Urothelium cell line (cell line): ENCODE measurements around the gene ANO6.
"Not testable (repeated sequence)": the region's sequence is repeated elsewhere in the genome, so short reads cannot be mapped to it uniquely, and the experiment has no call there.

ENCODE experiments used
- DNase-seq: peaks from one replicate; pipeline ENCODE4 v3.0.0; 2011; ENCODE audit warnings: low spot score, mixed read lengths
- FAIRE-seq: peaks from 2 replicates; lab custom pipeline; 2011; peaks lifted over from hg19 to GRCh38; lab: Jason Lieb, UNC

Gene ANO6

DNA sequence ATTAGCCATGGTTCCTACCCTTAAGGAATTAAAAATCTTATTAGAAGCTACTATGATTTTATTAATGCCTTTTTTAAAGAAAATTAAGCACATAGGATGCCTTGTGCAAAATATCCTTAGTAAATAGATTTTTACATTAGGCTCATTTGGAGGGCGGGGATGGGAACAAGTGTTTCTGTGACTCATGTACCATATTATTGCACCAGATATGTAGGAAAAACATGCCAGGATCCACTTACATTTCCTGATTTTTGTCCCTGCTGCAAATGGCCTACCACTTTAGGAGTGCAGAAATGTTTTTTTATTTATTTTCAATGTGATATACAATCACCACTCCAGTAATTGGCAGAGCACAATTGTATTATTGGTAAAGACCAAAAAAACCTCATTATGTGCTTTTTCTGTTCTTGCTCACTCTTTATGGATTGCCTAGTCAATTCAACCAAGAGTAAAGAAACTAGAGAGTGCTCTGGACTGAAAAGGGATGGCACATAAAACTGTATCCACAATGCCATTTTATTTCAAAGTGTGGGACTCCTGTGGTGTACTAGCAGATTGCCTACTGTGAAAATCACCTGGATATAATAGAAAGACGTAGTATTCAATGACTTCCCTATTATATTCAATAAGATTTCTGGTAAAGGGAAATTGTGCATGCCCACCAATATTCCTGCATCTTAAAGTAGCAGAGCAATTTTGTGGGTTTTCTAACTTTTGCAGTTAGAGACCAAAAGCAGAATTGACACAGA is 86.9 kb downstream of the ANO6 start:
- FAIRE-seq (no peak), DNase-seq (no peak)

- FAIRE-seq: no peak
- DNase-seq: no peak
Observed at GRCh38 chr12:45303945-45304344, 88.0 kb downstream of the ANO6 start.

- FAIRE-seq (no peak), DNase-seq (no peak)
Observed at GRCh38 chr12:45304514-45305178, 88.8 kb downstream of the ANO6 start.

GRCh38 chr12:45305907-45306306 is 90.0 kb downstream of the ANO6 start:
- FAIRE-seq: no peak
- DNase-seq: no peak

- FAIRE-seq (no peak), DNase-seq (no peak)
Observed at GRCh38 chr12:45309836-45310626, 94.1 kb downstream of the ANO6 start.

GRCh38 chr12:45310627-45310968 is 94.7 kb downstream of the ANO6 start:
- FAIRE-seq: no peak
- no peak for DNase-seq

- FAIRE-seq (no peak), DNase-seq (no peak)
Observed at GRCh38 chr12:45312012-45312411, 96.1 kb downstream of the ANO6 start.

DNA sequence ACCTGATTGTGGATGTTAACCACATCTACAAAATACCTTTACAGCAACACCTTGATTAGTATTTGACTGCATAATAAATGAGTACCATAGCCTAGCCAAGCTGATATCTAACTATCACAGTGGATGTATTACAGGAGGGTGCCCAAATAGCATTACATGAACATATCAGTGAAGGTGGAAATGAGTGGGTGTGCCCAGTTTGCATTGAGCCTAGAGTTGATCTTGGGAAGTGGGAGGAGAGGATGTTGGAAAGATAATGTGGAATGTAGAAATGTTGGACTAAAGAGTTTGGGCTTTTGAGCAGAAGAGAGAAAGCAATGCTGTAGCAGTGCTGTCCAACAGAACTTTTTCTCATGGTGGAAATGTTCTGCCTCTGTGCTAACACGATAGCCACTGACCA is 98.9 kb downstream of the ANO6 start:
- DNase-seq: no peak
- no peak for FAIRE-seq

DNA sequence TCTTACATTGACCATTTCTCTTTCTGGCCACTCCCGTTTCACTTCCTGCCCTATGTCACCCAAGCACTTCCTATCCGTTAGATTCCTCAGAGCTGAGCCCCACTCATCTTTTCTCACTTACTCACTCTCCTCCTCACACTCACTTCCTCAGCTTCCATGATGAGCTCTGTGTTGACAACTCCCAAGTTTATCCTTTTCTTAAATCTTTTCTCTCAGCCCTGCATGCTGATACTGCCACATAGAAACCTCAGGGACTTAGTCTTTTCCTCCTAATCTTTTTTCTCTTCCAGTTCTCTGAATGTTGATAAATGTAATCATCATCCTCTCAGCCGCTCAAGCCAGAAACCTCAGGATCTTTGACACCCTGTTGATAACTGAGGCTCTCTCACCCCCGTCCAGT is 99.6 kb downstream of the ANO6 start:
- DNase-seq: no peak
- no peak for FAIRE-seq

DNA sequence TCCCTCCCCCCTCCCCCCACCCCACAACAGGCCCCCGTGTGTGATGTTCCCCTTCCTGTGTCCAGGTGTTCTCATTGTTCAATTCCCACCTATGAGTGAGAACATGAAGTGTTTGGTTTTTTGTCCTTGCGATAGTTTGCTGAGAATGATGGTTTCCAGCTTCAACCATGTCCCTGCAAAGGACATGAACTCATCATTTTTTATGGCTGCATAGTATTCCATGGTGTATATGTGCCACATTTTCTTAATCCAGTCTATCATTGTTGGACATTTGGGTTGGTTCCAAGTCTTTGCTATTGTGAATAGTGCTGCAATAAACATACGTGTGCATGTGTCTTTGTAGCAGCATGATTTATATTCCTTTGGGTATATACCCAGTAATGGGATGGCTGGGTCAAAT is 101.4 kb downstream of the ANO6 start:
- not testable (repeated sequence) for DNase-seq

GRCh38 chr12:45322810-45323209 is 106.9 kb downstream of the ANO6 start:
- FAIRE-seq (no peak), DNase-seq (no peak)

More for the DNA sequence above, 101.4 kb downstream of the ANO6 start:
- not testable (repeated sequence) for FAIRE-seq

GRCh38 chr12:45324391-45324790 is 108.5 kb downstream of the ANO6 start:
- DNase-seq (no peak), FAIRE-seq (no peak)

DNA sequence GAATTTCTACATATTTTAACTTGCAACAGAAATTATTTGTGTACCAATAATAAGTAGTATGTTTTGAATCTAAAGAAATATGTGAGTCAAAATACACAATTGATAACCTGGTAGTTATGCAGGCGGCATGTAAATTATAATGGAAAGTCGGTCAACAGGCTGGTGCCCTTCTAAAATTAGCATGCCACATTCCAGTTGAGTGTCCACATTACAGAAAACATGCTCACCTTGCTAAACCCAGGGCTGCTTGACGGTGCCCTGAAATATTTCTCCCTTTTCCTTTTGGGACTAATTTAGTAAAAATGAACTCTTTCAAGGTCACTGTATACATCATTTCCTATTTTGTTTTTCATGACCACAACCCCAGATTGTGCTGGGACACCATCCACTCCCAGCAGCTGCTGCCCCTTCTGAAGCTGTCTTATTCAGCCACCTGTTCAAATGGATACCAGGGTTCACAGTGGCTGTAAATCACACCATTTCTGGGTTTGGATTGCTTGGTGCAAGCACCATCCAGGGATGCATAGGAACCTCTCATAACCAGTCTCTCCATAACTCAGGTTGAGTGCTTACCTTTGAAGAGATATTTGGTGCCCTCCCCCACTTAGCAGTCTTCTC is 110.6 kb downstream of the ANO6 start:
- DNase-seq: no peak
- FAIRE-seq: no peak

DNA sequence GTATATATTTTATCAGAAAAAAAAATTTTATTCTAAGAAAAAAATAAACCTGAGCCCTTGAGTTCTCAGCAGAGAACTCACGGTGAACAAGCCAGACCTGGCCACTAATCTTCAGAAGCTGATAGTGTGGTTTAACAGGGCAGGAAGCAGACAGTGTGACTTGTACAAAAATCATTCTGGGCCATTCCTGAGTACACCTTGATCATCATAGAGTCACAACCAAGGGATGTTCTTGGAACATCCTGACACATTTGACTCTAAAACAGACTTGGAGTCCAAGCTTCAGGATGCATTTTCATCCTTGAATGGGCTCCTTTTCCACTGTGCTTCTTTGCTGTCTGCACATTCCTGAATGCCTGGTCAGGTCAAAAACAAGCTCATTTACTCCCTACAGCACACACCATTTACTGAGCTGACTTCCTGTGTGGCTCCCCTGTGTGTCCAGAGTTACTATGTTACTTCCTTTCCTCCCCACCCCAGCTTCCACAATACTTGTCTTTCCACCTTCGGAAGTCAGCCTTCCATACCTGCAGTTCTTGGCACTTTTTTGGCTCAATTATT is 112.0 kb downstream of the ANO6 start:
- no peak for FAIRE-seq
- no peak for DNase-seq

- no peak for FAIRE-seq
- no peak for DNase-seq
Observed at GRCh38 chr12:45329238-45329637, 113.3 kb downstream of the ANO6 start.

- FAIRE-seq (no peak), DNase-seq (no peak)
Observed at GRCh38 chr12:45329702-45330101, 113.8 kb downstream of the ANO6 start.

DNA sequence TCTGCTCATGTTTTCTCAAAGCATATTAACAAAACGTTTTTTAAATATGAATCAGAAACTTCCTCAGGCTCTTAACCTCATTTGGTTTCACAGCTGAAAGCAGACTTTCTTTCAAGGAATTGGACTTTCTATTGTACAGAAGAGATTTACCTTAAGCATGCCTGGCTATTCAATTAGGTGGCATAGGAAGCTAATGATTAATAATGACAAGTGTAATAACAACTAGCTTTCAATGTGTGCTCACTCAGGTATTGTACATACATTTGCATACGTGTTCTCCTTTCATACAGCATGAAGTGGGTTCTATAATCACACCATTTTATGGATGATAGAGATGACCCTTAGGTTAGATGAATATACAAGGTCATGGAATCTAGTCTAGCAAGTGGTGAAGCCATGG is 115.7 kb downstream of the ANO6 start:
- no peak for DNase-seq

DNA sequence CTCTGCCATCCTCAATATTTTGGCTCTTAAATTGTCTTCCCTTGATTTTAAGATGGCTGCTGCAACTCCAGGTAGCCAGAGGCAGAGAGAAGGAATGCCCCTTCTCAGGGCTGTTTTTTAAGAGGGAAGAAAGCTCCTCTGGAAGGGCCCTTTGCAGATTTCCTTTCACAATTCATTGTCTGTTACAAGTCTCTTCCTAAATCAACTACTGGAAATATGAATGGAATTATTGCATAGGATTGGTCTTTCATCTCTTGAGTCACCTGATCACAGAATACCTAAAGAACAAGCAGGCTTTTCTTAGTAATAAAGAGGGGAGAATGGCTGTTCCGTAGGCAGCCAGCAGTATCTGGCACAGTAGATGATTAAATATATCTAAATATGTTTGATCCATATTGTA is 118.5 kb downstream of the ANO6 start:
- FAIRE-seq (no peak), DNase-seq (no peak)

More for the DNA sequence above, 115.7 kb downstream of the ANO6 start:
- peak; percentile 13 for FAIRE-seq

DNA sequence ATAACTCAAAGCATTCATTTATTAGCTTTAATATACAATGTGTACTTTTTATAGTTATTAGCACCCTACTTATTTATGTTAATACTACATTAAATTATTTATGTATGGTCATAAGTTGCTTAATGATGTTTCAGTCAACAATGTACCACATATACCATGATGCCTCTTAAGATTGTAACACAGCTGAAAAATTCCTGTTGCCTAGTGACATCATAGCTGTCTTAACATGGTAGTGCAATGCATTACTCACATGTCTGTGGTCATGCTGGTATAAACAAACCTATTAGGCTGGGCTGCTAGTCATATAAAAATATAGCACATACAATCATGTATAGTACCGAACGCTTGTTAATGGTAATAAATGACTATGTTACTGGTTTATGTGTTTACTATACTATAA is 120.4 kb downstream of the ANO6 start:
- no peak for FAIRE-seq

GRCh38 chr12:45336762-45337596 is 121.1 kb downstream of the ANO6 start:
- FAIRE-seq: no peak
- no peak for DNase-seq

More for the DNA sequence above, 120.4 kb downstream of the ANO6 start:
- no peak for DNase-seq
